SK-N-SH (cell line): ENCODE results near the gene MEF2D.

Experiments
- EP300 ChIP-seq, 2 experiments: IDR thresholded peaks; 2 replicates each; pipeline versions ENCODE4 v1.4.0 to v1.6.1; 2012; ENCODE audit warnings: borderline replicate concordance in 1 of 2, low read depth in 1 of 2, low read length in 1 of 2
- EZH2phosphoT487 ChIP-seq: fragments of 200-600 bp; sonication (generic); IDR thresholded peaks from 2 replicates; pipeline ENCODE4 v1.6.1; 2017; ENCODE audit warnings: low read depth, mixed run types, mild to moderate bottlenecking, antibody characterized with exemption, moderate library complexity, borderline replicate concordance
- FOXM1 ChIP-seq: IDR thresholded peaks from 2 replicates; pipeline ENCODE4 v1.4.0; 2012; ENCODE audit warnings: low read depth, mild to moderate bottlenecking
- NFIC ChIP-seq: IDR thresholded peaks from 2 replicates; pipeline ENCODE4 v1.4.0; 2012; ENCODE audit warnings: borderline replicate concordance
- POLR2AphosphoS5 ChIP-seq: IDR thresholded peaks from 2 replicates; pipeline ENCODE4 v1.6.1; 2012; ENCODE audit warnings: low read depth, low read length
- RAD21 ChIP-seq: IDR thresholded peaks from 2 replicates; pipeline ENCODE4 v1.6.1; 2012; ENCODE audit warnings: mild to moderate bottlenecking, low read length
- RCOR1 ChIP-seq: fragments of 150-350 bp; IDR thresholded peaks from 2 replicates; pipeline ENCODE4 v1.6.1; 2017; ENCODE audit warnings: antibody characterized with exemption, low read length
- TCF12 ChIP-seq: IDR thresholded peaks from 2 replicates; pipeline ENCODE4 v1.4.0; 2012
- TEAD4 ChIP-seq: IDR thresholded peaks from 2 replicates; pipeline ENCODE4 v1.4.0; 2012; ENCODE audit warnings: mild to moderate bottlenecking, borderline replicate concordance; ENCODE audit not compliant: insufficient read depth
- YY1 ChIP-seq: IDR thresholded peaks from 2 replicates; pipeline ENCODE4 v1.4.0; 2012; ENCODE audit warnings: low read depth, mild to moderate bottlenecking
- TF ChIP-seq, protein P1 (sequence below): fragments of 200-600 bp; sonication (generic); IDR thresholded peaks from 2 replicates; pipeline ENCODE4 v1.6.1; 2017; ENCODE audit warnings: antibody characterized with exemption, mild to moderate bottlenecking, moderate library complexity

DNA sequence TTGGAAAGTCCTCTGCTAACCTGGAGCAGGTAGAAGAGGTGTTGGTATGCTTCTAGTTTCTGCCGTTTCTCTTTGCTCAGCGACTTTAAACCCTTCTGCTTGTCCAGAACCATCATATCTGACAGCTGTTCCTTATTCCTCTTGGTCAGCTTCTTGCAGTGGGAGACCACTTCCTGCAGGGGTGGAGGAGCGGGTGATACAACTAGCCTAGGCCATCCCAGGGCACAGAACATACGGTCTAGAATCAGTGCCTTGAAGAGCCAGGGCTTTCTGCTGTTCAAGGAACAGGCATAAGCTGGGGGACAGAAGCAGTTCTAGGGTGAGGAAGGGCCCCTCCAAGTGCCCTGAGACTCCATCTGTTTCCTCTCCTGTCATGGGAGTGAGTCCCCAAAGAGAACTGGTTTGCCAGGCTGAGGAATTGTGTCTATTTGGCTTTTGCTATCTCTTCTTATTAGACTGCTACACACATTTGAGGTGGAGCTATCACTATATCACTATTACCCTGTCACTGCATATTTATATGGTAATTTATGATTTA, 39.3 kb upstream of the MEF2D start:
- TF ChIP-seq, protein P1, sequence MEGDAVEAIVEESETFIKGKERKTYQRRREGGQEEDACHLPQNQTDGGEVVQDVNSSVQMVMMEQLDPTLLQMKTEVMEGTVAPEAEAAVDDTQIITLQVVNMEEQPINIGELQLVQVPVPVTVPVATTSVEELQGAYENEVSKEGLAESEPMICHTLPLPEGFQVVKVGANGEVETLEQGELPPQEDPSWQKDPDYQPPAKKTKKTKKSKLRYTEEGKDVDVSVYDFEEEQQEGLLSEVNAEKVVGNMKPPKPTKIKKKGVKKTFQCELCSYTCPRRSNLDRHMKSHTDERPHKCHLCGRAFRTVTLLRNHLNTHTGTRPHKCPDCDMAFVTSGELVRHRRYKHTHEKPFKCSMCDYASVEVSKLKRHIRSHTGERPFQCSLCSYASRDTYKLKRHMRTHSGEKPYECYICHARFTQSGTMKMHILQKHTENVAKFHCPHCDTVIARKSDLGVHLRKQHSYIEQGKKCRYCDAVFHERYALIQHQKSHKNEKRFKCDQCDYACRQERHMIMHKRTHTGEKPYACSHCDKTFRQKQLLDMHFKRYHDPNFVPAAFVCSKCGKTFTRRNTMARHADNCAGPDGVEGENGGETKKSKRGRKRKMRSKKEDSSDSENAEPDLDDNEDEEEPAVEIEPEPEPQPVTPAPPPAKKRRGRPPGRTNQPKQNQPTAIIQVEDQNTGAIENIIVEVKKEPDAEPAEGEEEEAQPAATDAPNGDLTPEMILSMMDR: no peak
- TF ChIP-seq POLR2AphosphoS5: no peak
- no peak for TF ChIP-seq RAD21
- TF ChIP-seq RCOR1: no peak
- no peak for TF ChIP-seq NFIC
- TF ChIP-seq EZH2phosphoT487: no peak
- no peak for TF ChIP-seq EP300 (IDR thresholded peaks at IDR 0.05; ENCODE audit: borderline replicate concordance in 1 of 2, low read depth in 1 of 2, low read length in 1 of 2)
- no peak for TF ChIP-seq TEAD4
- TF ChIP-seq TCF12: no peak
- no peak for TF ChIP-seq FOXM1
- no peak for TF ChIP-seq YY1
